Smooth muscle cell of the brain vasculature (primary cell): ENCODE measurements around the gene C5orf47.

Experiments used
- DNase-seq: peaks from one replicate; pipeline ENCODE4 v3.0.0-alpha.2; 2012; ENCODE audit warnings: low read depth, low spot score

The C5orf47 gene, protein sequence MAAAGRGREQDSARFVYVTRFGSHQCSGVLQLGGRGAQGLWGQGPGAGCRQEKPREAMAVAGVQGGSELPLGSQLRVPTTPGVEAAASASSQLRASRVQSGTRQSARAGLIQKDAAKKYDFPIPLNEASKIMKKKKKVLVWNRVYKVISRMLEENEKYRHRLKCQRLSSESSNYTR

DNA sequence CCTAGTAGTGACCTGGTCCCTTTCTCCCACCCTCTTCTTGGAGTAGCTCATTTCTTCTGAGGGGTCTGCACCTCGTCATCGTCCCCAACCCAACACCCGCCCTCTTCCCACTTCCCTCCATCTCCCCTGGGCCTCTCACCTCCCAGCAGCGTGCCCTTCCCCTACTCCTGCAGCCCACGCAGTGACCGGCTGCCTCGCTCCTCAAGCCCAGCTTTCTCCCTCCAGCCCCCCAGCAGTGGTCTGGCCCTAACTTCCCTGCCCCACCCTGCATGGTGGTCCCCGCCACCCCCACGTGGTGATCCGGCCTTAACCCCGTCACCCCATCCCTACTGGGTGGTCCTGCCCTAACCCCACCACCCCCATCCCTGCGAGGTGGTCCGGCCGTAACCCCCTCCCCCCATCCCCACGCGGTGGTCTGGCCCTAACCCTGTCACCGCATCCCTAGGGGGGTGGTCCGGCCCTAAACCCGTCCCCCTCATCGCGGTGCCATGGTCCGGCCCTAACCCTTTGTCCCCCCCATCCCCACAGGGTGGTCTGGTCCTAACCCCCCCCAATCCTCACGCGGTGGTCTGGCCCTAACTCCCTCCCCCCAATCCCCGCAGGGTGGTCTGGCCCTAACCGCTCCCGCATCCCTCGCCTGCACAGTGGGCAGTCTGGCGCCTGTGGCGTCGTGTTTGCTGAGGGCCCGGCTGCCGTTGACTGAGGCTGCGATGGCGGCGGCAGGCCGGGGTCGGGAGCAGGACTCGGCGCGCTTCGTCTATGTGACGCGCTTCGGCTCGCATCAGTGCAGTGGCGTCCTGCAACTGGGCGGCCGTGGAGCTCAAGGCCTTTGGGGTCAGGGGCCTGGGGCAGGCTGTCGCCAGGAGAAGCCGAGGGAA, at the start of gene C5orf47:
C5orf47 (plus strand) TSS at position 617 of the 878 bp plus-strand sequence; CDS start at position 711, 94 bp downstream.
- DNase-seq, result no peak

DNA sequence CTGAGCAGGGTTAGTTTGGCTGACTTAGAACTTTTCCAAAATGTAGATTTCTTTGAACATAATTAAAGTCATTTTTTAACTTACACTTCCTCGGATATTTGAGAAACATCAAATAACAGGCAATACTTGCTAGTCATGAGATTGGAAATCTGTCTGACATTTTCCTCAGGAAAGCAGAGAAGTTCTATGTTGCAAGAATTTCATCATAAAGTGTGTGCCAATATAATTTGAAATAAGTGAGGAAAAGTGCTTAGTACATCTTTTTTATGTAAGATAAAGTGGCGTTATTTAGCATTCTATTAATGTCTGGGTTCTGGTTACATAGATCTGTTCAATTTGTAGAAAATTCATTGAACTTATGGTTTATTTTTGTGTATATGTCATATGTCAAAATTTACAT, 48.7 kb upstream of the C5orf47 start:
- DNase-seq, result no peak

DNA sequence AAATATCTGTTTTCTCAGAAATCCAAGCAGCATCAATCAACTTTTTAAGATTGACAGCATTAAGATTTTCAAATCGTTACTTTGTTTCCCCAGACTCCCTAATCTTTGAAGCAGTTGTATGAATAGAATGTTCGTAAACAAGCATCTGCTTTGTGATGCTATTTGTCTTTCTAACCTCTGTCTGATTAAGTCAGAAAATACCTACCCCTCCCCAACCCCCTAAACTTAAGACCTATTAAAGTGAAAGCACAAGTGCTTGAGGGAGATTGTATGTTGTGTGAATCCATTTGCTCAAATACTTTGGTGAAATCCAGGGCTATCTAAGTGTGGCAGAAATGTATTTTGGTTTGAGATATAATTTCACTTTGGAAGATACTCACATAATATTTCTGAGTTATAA, 47.9 kb upstream of the C5orf47 start:
- no peak for DNase-seq

DNA sequence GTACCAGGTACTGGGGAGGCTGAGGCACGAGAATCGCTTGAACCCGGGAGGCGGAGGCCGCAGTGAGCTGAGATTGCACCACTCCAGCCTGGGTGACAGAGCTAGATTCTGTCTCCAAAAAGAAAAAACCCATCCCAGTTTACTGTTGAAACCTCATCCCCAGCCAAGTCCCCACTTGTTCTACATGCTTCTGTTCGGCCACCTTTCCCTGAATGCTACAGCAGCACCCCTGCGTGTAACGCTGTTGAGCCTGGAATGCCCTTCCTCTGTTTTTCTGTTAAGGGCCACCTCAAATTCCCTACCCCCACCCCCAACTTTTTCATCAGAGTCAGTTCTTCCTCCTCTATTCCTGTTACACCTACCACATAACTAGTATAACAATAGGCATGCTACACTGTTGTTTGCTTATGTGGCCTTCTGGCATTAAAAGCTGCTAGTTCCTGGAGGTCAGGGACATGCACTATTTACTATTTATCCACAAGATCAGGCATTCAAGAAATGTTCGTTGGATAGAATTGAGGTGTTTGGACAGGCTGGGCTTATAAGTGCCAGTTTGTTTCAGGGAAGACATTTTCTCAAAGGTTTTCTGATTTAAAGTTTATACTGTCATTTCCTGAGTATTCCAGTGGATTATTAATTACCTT, 47.1 kb upstream of the C5orf47 start:
- DNase-seq, result no peak

DNA sequence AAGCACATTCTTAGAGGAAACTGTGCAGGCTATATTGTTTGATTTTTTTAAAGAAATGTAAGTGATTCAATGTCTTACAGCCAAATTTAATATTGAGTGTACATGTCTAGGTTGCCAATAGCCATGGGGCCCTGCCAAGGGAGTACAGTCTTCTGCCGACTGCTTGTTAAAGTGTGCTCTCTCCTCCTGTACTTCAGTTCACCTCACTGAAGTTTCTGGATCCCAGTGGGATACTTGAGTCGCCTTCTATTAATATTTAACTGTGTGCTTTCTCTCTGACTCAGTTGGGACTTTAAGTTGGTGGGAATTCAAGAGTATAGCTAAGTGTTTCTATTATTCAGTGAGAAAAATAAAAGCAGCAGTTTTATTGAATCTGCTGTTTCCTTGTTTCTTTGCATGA, 44.5 kb upstream of the C5orf47 start:
- DNase-seq, result no peak

DNA sequence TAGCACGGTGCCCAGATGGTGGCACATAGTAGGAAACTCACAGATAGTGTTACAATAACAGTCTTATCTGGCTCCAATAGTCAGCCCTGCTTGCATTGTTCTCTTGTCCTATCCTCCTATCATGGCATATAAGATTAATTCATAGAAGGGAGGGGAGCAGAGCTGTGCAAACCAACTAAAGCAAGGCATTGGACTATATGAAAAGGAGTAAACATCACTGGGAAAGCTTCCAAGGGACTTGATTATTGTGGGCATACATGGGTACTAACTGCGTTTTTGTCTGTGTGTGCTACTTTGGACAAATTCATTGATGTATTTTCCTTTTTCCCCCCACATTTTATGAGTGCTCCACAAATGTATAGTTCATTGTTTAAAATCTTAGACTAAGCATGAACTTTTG, 43.8 kb upstream of the C5orf47 start:
- no peak for DNase-seq

DNA sequence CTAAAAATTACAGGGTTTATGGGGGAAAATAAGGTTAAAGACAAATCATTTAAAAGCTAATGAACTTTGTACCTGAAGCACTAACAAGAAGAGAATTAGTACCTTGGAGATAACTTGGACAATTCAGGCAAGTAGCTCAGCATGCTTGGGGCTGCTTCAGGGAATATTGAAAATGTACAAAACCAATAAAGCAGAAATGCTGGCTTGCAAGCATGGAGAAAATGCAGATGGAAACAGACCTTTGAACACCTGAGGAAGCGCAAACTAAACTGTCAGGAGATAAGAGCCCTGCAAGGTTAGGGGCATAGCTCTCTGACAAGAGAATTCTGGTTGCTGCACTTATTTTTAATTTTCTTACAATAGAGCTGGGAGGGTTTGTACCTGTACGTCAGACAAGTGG, 42.6 kb upstream of the C5orf47 start:
- DNase-seq, result no peak

DNA sequence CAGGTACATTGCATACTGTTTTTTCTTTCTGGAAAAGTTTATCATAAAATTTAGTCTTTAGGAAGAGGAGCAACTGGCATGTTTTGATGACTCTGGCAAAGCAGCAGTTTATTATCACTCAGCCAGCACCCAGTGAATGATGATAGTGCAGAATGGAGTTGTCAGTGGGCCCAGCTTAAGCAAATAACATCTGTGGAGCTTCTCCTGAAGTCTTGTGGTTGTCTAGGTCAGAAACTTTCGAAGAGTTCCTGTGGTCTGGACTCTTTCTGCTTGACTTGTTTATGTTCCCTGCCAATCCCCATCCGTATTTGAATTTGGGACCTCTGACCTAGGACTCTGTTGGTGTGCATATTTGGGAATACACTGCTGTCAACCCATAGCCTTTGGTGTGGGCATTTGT, 38.1 kb upstream of the C5orf47 start:
- no peak for DNase-seq

DNA sequence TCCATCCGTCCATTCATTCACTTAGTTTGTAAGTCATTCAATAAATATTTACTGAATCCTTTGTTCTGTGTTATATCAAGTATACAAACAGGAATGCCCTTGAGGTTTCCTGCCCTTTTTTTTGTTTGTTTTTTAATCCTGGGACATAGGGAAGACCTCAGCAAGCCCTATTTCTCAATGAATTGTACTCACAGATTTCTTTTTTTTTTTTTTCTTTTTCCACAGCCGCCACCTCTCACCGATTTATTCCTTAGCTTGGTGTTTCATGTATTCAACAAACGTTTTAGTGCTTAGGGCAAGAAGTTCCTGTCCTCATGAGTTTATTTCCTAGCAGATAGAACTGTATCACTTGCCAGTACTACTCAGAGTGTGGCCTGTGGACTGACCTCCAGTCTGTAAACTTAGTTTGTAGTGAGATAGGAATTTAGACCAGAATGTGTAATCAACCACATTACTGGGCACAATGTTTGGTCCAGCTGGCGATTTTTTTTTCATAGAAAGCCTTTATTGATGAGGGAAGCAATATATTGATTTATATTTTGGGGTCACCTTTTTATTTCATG, 35.4 kb upstream of the C5orf47 start:
- DNase-seq, result no peak

DNA sequence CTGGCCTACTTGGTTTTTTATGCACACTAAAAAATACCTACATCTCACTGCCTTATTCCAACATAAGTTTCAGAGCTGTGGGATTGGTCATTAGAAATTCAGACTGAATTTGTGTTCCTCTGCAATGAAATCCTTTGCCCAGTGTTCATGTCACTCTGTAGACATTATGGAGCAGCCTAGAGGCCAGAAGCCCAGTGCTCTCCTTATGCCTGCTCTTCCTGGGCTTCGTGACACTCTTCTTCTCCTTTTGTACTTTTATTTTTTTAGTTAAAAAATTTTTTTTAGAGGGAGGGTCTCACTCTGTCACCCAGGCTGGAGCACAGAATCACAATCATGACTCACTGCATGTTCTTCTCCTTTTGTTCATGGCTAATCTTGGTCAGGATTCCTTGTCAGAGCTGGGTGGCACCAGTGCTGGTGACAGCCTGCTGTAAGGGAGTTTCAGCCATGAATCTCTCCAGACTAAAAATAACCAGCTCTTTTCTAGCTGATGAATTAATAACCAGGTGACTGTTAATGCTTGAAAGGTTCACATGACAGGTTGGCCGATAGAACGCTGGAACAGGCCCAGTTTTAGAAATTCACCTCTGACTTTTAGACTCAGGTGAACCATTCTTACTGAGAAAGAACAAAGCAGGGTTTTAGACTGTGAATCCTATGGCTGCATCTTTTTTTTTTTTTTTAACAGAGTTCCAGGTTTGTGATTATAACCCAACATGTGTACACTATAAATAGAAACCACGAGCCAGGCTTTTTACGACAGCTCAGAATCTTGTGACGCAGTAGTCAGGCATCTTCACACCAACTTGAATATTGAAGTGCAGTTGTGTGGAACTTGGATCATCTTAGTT, 34.1 kb upstream of the C5orf47 start:
- no peak for DNase-seq

DNA sequence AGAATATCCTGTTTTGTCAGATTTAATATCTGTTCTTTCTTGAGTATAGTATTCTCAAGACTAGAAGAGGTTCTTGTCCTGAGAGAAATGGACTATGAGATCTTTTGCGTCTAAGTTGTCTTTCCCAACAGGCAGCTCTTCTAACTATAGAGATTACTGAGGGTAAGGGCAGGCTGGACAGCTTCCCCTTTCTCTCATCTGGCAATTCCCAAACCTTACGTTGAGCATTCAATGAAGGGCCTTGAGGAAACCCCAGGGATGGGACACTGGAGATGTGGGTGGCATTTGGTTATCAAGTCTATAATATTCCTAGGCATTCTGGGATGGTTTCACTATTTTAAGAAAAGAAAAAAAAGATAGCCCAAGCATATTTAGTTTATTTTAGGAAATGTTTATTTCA, 28.0 kb upstream of the C5orf47 start:
- DNase-seq, result no peak

DNA sequence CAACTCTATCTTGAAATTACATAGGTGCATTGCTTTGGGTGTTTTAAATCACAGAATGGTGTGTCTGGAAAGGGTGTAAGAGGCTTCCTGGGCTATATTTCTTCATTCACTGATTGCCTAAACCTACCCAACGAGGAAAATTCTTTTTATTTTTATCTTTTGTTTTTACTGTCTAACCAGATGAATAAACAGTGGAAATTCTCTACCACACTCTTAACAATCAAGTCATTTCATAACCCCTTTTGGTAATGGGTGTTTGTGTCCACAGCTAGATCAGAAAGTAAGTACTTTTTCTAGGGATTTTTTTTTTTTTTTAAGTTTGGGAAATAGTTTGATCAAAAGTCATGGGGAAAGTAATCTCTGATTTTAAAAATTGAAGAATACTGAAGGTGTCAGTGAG, 27.6 kb upstream of the C5orf47 start:
- DNase-seq, result no peak

DNA sequence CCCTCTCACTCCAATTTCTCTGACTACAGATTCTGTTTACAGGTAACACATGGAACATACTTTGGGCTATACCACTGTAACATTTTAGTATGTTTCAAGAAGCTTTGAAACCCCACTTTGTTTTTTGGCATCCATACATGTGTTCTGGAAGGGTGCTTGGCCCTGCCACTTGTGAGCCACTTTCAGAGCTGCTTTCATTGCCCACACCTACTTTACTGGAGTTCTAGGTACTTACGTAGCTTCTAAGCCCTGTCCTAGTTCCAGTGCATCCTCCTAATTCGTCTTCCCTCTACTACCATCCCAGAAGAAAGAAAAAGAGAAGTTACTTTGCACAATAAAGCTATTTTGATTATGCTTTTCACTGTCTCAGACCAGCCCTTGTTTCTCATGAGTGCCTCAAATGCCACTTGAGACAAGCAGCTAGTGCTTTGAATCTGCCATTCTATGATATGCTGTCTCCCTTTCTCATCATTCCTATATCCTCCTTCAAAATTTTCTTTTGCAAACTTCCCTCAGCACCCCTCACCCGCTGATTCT, 26.5 kb upstream of the C5orf47 start:
- DNase-seq, result no peak

DNA sequence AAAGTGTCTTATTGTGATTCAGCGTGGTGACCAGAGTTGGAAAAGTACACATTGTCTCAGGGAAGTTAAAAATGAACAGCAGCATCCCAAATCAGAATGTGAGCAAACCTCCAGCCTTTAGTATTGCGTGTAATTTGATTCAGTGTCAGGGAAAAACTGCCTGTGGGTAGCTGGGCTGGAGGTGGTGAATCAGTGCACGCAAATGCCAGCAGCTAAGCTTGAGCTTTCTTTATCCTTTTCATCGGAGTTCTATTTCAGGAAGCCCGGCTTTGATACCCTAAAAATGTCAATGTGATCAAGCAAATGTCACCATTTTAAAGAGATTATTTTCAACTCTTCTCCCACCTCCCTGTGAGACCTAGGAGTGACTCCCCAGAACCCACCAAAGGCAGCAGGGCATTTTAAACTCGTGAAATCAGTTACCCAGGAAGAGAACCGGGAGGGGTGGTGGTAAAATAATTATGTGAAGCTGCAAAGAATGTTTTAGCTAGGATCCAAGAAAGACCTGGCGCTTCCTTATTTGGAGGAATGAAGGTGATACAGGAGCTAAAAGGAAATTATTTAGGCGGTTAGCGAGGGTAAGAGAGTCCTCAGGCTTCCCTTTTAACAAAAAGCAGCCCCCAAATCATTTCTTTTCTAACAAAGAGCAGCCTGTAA, 25.7 kb upstream of the C5orf47 start:
- no peak for DNase-seq

DNA sequence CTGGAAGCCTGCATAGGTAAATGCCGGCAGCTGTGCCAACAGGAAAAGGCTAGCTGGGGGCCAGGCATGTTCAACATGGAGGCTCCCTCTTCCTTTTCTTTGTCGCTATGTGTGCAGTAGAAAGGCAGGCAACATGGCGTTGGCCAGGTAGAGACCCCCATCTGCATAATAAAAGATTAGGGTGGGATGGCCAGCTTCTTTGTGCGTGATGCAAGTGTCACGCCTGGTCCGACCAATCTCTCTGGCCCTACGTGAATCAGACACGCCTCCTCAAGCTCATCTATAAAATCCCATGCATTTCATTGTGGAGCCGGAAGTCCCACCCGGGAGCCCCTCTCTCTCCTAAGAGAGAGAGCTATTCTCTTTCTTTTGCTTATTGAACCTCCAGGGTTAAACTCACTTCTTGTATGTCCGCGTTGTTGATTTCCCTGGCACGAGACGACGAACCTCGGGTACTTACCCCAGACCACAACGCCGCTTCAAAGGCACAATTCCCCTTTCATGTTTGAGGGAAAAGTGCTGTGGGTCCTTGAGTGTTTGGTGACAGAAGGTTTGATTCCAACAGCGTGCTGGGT, 25.0 kb upstream of the C5orf47 start:
- DNase-seq, result no peak

DNA sequence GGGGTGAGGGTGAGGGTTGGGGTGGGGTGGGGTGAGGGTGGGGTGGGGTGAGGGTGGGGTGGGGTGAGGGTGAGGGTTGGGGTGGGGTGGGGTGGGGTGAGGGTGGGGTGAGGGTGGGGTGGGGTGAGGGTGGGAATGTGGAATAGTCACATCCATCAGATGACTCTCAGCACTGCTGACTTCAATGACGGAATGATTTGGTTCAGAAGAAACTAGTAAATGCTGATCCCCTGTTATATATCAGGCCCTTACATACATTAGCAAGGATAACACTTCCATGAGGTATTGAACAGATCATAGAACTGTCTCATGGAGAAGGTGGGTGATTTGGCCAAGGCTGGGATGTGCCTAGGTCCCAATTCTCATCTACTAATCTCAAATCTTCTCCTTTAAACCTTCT, 24.5 kb upstream of the C5orf47 start:
- no peak for DNase-seq

DNA sequence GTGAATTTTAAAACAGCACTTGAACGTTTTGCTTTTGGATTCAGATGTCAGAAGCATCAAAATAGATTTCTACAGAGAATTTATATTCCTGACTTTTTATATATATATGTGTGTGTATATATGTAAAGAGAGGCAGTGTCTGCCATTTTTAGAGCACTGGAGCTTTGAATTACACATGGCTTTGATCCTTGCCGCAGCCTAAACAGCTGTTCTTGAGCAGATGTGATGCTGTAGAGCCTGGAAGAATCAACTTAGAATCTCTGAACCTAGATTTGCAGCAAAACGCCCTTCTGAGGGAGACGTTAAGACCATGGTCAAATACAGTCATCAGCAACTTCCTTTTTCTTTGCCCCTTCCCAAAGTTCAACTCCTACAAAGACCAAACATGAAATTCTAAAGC, 21.7 kb upstream of the C5orf47 start:
- DNase-seq, result no peak

DNA sequence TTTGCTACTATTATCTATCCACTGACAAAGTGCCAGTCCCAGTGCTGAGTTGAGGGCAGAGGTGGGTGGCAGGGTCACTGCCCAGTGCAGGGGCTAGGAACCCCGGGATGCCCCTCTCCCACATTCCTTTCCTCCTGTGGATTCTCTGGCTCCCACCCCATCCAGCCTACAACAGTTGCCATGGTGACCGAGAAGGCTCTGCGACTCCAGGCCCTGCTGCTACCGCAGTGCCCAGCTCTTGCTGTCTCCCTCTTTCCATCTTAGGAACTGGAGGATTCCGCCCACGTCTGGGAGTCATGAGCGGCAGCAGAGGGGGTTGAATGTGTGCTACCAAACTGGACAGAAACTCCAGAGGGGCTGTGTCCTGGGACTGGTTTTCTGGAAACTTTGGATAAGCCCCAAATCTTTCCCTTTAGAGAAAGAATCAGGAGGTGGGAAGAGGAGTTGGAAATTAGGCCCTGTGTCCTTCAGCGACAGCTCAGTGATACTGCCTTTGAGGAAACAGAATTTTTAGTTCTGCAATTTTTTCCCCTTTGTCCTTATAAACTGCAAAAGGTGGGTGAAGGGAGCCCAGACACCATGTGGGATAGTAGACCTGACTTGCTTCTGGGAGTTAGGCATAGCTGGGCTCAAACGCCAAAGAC, 20.7 kb upstream of the C5orf47 start:
- DNase-seq, result no peak

DNA sequence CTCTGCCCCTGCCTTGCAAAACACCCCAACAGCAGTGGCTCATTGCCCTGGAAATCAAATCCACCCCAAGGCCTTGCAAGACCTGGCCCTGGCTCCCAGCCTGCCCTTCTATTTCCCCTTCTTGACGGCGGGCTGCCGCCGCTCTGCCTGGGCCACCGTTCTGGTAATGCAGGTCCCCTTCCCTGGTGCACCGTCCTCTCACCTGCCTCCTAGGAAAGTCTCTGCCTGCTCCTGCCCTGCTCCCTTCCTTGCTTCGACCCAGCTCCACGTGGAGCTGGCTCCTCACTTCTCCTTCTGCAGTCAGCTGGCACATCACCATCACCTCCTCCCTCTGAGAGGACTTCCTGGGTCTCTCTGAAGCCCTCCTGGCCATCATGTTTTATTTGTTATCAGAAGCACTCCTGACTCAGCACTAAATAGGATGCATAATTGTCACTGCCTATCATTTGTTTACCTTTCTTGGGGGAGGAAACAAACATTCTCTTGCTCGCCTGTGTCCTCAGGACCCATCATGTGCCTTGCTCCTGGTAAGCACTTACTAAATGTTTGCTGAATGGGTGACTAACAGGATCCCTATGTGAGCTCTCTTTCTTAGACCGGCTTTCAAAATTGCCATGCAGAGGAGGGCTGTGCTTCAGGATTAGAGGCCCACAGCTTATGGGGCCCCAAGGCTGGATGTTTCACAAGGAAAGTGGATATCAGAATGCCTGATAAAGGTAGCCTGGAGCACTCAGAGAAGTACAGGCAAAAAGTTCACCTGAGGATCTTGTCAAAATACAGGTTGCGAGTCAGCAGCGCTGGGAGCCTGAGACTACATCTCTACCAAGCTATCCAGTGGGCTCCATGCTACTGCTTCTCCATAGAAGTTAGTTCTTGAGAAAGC, 19.6 kb upstream of the C5orf47 start:
- no peak for DNase-seq
